HEK293T (cell line): ENCODE data around the gene WDR36.

Source experiments
- CTCF ChIA-PET: fragments of 350-600 bp; formaldehyde crosslinking; extraction: SDS; loops from one replicate; lab custom pipeline; 2021; ENCODE audit warnings: antibody characterized with exemption, inconsistent platforms; lab: Yijun Ruan, JAX
- POLR2A ChIA-PET: fragments of 350-600 bp; formaldehyde crosslinking; extraction: SDS; loops from one replicate; lab custom pipeline; 2020; ENCODE audit warnings: antibody characterized with exemption, inconsistent platforms; lab: Yijun Ruan, JAX
- DNase-seq: peaks from one replicate; pipeline ENCODE4 v3.0.0; 2012; ENCODE audit warnings: mixed read lengths; ENCODE audit errors: extremely low spot score
- ARNT ChIP-seq: fragments of 450-650 bp; IDR thresholded peaks from 2 replicates; pipeline ENCODE4 v1.6.1; 2017; ENCODE audit warnings: mild to moderate bottlenecking
- BHLHE40 ChIP-seq: fragments of 450-650 bp; IDR thresholded peaks from 2 replicates; pipeline ENCODE4 v1.6.1; 2016; ENCODE audit warnings: mild to moderate bottlenecking, moderate library complexity, borderline replicate concordance
- CTBP1 ChIP-seq: fragments of 450-650 bp; IDR thresholded peaks from 2 replicates; pipeline ENCODE4 v1.6.1; 2016; ENCODE audit warnings: borderline replicate concordance
- ELF4 ChIP-seq: fragments of 450-650 bp; IDR thresholded peaks from 2 replicates; pipeline ENCODE4 v1.6.1; 2017; ENCODE audit warnings: antibody characterized with exemption
- FOXA1 ChIP-seq: fragments of 450-650 bp; IDR thresholded peaks from 2 replicates; pipeline ENCODE4 v1.6.1; 2016; ENCODE audit warnings: mild to moderate bottlenecking
- FOXK2 ChIP-seq: fragments of 450-650 bp; IDR thresholded peaks from 2 replicates; pipeline ENCODE4 v1.6.1; 2016; ENCODE audit warnings: mild to moderate bottlenecking
- FOXM1 ChIP-seq: fragments of 450-650 bp; IDR thresholded peaks from 2 replicates; pipeline ENCODE4 v1.6.1; 2017; ENCODE audit warnings: mild to moderate bottlenecking, borderline replicate concordance
- HDGF ChIP-seq: fragments of 450-650 bp; IDR thresholded peaks from 2 replicates; pipeline ENCODE4 v1.6.1; 2017; ENCODE audit warnings: antibody characterized with exemption, borderline replicate concordance
- L3MBTL2 ChIP-seq: fragments of 450-650 bp; conservative IDR thresholded peaks from 2 replicates; pipeline ENCODE4 v1.6.1; 2016; ENCODE audit warnings: mild to moderate bottlenecking
- LEF1 ChIP-seq: fragments of 450-650 bp; IDR thresholded peaks from 2 replicates; pipeline ENCODE4 v1.6.1; 2017; ENCODE audit warnings: mild to moderate bottlenecking, borderline replicate concordance
- NFRKB ChIP-seq: fragments of 450-650 bp; IDR thresholded peaks from 2 replicates; pipeline ENCODE4 v1.6.1; 2016; ENCODE audit warnings: mild to moderate bottlenecking, moderate library complexity
- PKNOX1 ChIP-seq: fragments of 450-650 bp; IDR thresholded peaks from 2 replicates; pipeline ENCODE4 v1.6.1; 2016
- SP1 ChIP-seq: fragments of 450-650 bp; IDR thresholded peaks from 2 replicates; pipeline ENCODE4 v1.6.1; 2017
- SUZ12 ChIP-seq: fragments of 450-650 bp; IDR thresholded peaks from 2 replicates; pipeline ENCODE4 v1.6.1; 2016; ENCODE audit warnings: mild to moderate bottlenecking
- TARDBP ChIP-seq: fragments of 450-650 bp; IDR thresholded peaks from 2 replicates; pipeline ENCODE4 v1.6.1; 2016
- ZNF384 ChIP-seq: fragments of 450-650 bp; IDR thresholded peaks from 2 replicates; pipeline ENCODE4 v1.6.1; 2016

WDR36 gene

GRCh38 chr5:111066261-111066938, 25.7 kb upstream of the WDR36 start:
- no peak for DNase-seq
- ChIA-PET POLR2A (no interaction called here), CTCF (no interaction called here)
- TF ChIP-seq SP1 = no peak
- no peak for TF ChIP-seq FOXA1
- TF ChIP-seq FOXM1 = no peak
- no peak for TF ChIP-seq LEF1
- no peak for TF ChIP-seq HDGF
- no peak for TF ChIP-seq BHLHE40
- no peak for TF ChIP-seq TARDBP
- no peak for TF ChIP-seq ARNT
- no peak for TF ChIP-seq FOXK2
- TF ChIP-seq CTBP1 = no peak
- TF ChIP-seq L3MBTL2 = no peak
- TF ChIP-seq ZNF384 = no peak
- TF ChIP-seq SUZ12 = no peak
- no peak for TF ChIP-seq PKNOX1
- TF ChIP-seq NFRKB = no peak
- no peak for TF ChIP-seq ELF4

GRCh38 chr5:111068213-111068612, 23.9 kb upstream of the WDR36 start:
- CTCF ChIA-PET = no interaction called here
- POLR2A ChIA-PET = no interaction called here
- no peak for TF ChIP-seq HDGF
- TF ChIP-seq FOXM1 = no peak
- no peak for TF ChIP-seq ARNT
- no peak for TF ChIP-seq BHLHE40
- TF ChIP-seq SP1 = no peak
- TF ChIP-seq SUZ12 = no peak
- TF ChIP-seq FOXK2 = no peak
- TF ChIP-seq FOXA1 = no peak
- TF ChIP-seq TARDBP = no peak
- no peak for TF ChIP-seq L3MBTL2
- no peak for TF ChIP-seq ELF4
- TF ChIP-seq PKNOX1 = no peak
- no peak for TF ChIP-seq LEF1
- TF ChIP-seq CTBP1 = no peak
- TF ChIP-seq NFRKB = no peak
- TF ChIP-seq ZNF384 = no peak
- no peak for DNase-seq

- CTCF ChIA-PET = no interaction called here
- no peak for DNase-seq
- TF ChIP-seq FOXM1 = no peak
- TF ChIP-seq ELF4 = no peak
- no peak for TF ChIP-seq ZNF384
- no peak for TF ChIP-seq BHLHE40
- POLR2A ChIA-PET = no interaction called here
Measured at GRCh38 chr5:111069839-111070238, 22.3 kb upstream of the WDR36 start.

- no peak for TF ChIP-seq NFRKB
- no peak for DNase-seq
- ChIA-PET CTCF (no interaction called here), POLR2A (no interaction called here)
Measured at GRCh38 chr5:111070272-111071134, 21.6 kb upstream of the WDR36 start.

GRCh38 chr5:111071413-111071812, 20.7 kb upstream of the WDR36 start, which contains the start of gene TSLP:
TSLP (plus strand) TSS chr5:111071713; CDS start chr5:111071891, 178 bp downstream.
- no peak for DNase-seq
- TF ChIP-seq NFRKB (no peak), FOXA1 (no peak), ELF4 (no peak), CTBP1 (no peak), PKNOX1 (no peak), L3MBTL2 (no peak), SUZ12 (no peak), ARNT (no peak), FOXM1 (no peak)
- ChIA-PET CTCF (no interaction called here), POLR2A (no interaction called here)

- CTCF ChIA-PET = no interaction called here
- no peak for TF ChIP-seq FOXK2
- peak; percentile 70 for TF ChIP-seq L3MBTL2
- peak; percentile 72 for DNase-seq
- POLR2A ChIA-PET = interaction anchor here (1.5 kb wide), 1 partner anchor 19 kb away, joined by 5 read pairs; the partner anchor contains the start of gene WDR36
Measured at GRCh38 chr5:111072949-111073682, 19.0 kb upstream of the WDR36 start.
